Measurements from ENCODE around the gene ENPP7. TPM values are rescaled to one million over a fixed set of nuclear protein-coding genes. Genes with fewer than 3 reads are reported as not detected.
A peak's percentile ranks its signal among the peaks of the same experiment; 100 is the strongest.

The ENPP7 gene
- polyA plus RNA-seq, 1 donor (not counting 4 experiments of a cell fraction or from before 2014, with no cell fraction given) = not detected

GRCh38 chr17:79707931-79708891 lies 22.5 kb upstream of the ENPP7 start:
- peak; percentile 87 for FAIRE-seq
- Histone ChIP-seq H2AFZ (ENCODE audit: control insufficient read depth, low read length) (peak overlapping the region; percentile 30), H3K9ac (ENCODE audit: control insufficient read depth, extremely low read depth, insufficient read depth, low read length) (no peak overlapping the region)

GRCh38 chr17:79711715-79712305 lies 18.9 kb upstream of the ENPP7 start:
- H3K4me2 ChIP-seq (ENCODE audit: control insufficient read depth, extremely low read depth, insufficient read depth, low read depth, low read length) = no peak overlapping the region
- H3K79me2 ChIP-seq (ENCODE audit: control insufficient read depth, insufficient read depth, low read length) = no peaks in the 10 kb centered on the region
- no peak overlapping the region for H3K4me3 ChIP-seq (ENCODE audit: control insufficient read depth in 2 of 3, extremely low read depth in 1 of 3, insufficient read depth in 2 of 3, low read depth in 1 of 3, low read length in 3 of 3)
- no peak overlapping the region for H2AFZ ChIP-seq (ENCODE audit: control insufficient read depth, low read length)
- no peak overlapping the region for H3K27ac ChIP-seq (ENCODE audit: control insufficient read depth, insufficient read depth, low read length)
- FAIRE-seq (no peak), DNase-seq (ENCODE audit: low read depth, low spot score) (no peak)
- H3K4me1 ChIP-seq (ENCODE audit: control insufficient read depth, extremely low read depth, insufficient read depth, low read length) = no peaks in the 10 kb centered on the region
- no peaks in the 10 kb centered on the region for H4K20me1 ChIP-seq (ENCODE audit: control insufficient read depth, extremely low read depth, insufficient read depth, low read length)
- no peak overlapping the region for H3K9ac ChIP-seq (ENCODE audit: control insufficient read depth, extremely low read depth, insufficient read depth, low read length)
- H3K9me1 ChIP-seq (ENCODE audit: control insufficient read depth, extremely low read depth, insufficient read depth, low read length) = no peaks in the 10 kb centered on the region
- H3K9me3 ChIP-seq (ENCODE audit: control insufficient read depth, low read depth, low read length) = no peaks in the 10 kb centered on the region
- H3K36me3 ChIP-seq (ENCODE audit: control insufficient read depth in 2 of 2, extremely low read depth in 1 of 2, insufficient read depth in 2 of 2, low read length in 2 of 2) = no peaks in the 10 kb centered on the region
- dilution Hi-C loops (cut with MboI; ENCODE audit: extremely low pct_ligation_motif_present, low sequenced_read_pairs) = no loop called here
- H3K27me3 ChIP-seq (ENCODE audit: control insufficient read depth, extremely low read depth, insufficient read depth, low read length) = no peaks in the 10 kb centered on the region
- TF ChIP-seq CTCF (optimal IDR thresholded peaks at IDR 0.05 in 1 of 3, IDR thresholded peaks at IDR 0.05 in 1 of 3, conservative IDR thresholded peaks at IDR 0.05 in 1 of 3; ENCODE audit: extremely low read depth in 1 of 3, insufficient read depth in 2 of 3, low read length in 3 of 3) = no peak
- TF ChIP-seq EZH2 (IDR thresholded peaks at IDR 0.05; ENCODE audit: low read length) = no peak

More at GRCh38 chr17:79707931-79708891, 22.5 kb upstream of the ENPP7 start:
- Histone ChIP-seq H3K27me3 (ENCODE audit: control insufficient read depth, extremely low read depth, insufficient read depth, low read length) (peaks cover 6% of the 10 kb centered on the region), H3K4me1 (ENCODE audit: control insufficient read depth, extremely low read depth, insufficient read depth, low read length) (no peaks in the 10 kb centered on the region), H3K9me1 (ENCODE audit: control insufficient read depth, extremely low read depth, insufficient read depth, low read length) (no peaks in the 10 kb centered on the region), H3K36me3 (ENCODE audit: control insufficient read depth in 2 of 2, extremely low read depth in 1 of 2, insufficient read depth in 2 of 2, low read length in 2 of 2) (no peaks in the 10 kb centered on the region), H3K4me2 (ENCODE audit: control insufficient read depth, extremely low read depth, insufficient read depth, low read depth, low read length) (peak overlapping the region; percentile 51), H3K9me3 (ENCODE audit: control insufficient read depth, low read depth, low read length) (no peaks in the 10 kb centered on the region), H3K79me2 (ENCODE audit: control insufficient read depth, insufficient read depth, low read length) (no peaks in the 10 kb centered on the region), H3K4me3 (ENCODE audit: control insufficient read depth in 2 of 3, extremely low read depth in 1 of 3, insufficient read depth in 2 of 3, low read depth in 1 of 3, low read length in 3 of 3) (no peak overlapping the region), H4K20me1 (ENCODE audit: control insufficient read depth, extremely low read depth, insufficient read depth, low read length) (no peaks in the 10 kb centered on the region), H3K27ac (ENCODE audit: control insufficient read depth, insufficient read depth, low read length) (no peak overlapping the region)
- dilution Hi-C loops (cut with MboI; ENCODE audit: extremely low pct_ligation_motif_present, low sequenced_read_pairs) = no loop called here
- TF ChIP-seq EZH2 (IDR thresholded peaks at IDR 0.05; ENCODE audit: low read length) = no peak
- peak; percentile 59 to 71 (median 64) for TF ChIP-seq CTCF (optimal IDR thresholded peaks at IDR 0.05 in 1 of 3, IDR thresholded peaks at IDR 0.05 in 1 of 3, conservative IDR thresholded peaks at IDR 0.05 in 1 of 3; ENCODE audit: extremely low read depth in 1 of 3, insufficient read depth in 2 of 3, low read length in 3 of 3)
- no peak for DNase-seq (ENCODE audit: low read depth, low spot score)
